PFSK-1 (cell line): ENCODE results near the gene TMEM129.

Experiments used
- FOXP2 ChIP-seq: optimal IDR thresholded peaks from 2 replicates; pipeline ENCODE3; 2011; ENCODE audit warnings: borderline replicate concordance, control low read depth, inconsistent platforms; ENCODE audit not compliant: insufficient read depth; ENCODE audit errors: extremely low read length, extremely low read depth
- POLR2AphosphoS5 ChIP-seq: IDR thresholded peaks from 2 replicates; pipeline ENCODE4 v1.6.1; 2012; ENCODE audit warnings: low read depth, mild to moderate bottlenecking, control low read depth, low read length, moderate library complexity
- REST ChIP-seq, 2 experiments: IDR thresholded peaks; 2 replicates each; pipeline versions ENCODE4 v1.6.1 to v1.8.0; 2011 to 2012; ENCODE audit warnings: low read depth in 2 of 2, low read length in 2 of 2, control low read depth in 1 of 2, inconsistent platforms in 1 of 2, mild to moderate bottlenecking in 1 of 2, moderate library complexity in 1 of 2; ENCODE audit not compliant: insufficient read depth in 1 of 2
- SIN3A ChIP-seq: IDR thresholded peaks from 2 replicates; pipeline ENCODE4 v1.6.1; 2012; ENCODE audit warnings: mild to moderate bottlenecking, low read length, moderate library complexity, borderline replicate concordance; ENCODE audit not compliant: insufficient read depth
- TAF1 ChIP-seq: IDR thresholded peaks from 2 replicates; pipeline ENCODE4 v1.6.1; 2012; ENCODE audit warnings: low read length, control low read depth, borderline replicate concordance; ENCODE audit not compliant: insufficient read depth

- TF ChIP-seq REST (IDR thresholded peaks at IDR 0.05; ENCODE audit: insufficient read depth in 1 of 2, low read depth in 2 of 2, low read length in 2 of 2) (no peak), POLR2AphosphoS5 (no peak), FOXP2 (no peak), SIN3A (no peak), TAF1 (no peak)
Observed at GRCh38 chr4:1769692-1770091, 48.6 kb upstream of the TMEM129 start.
